Islet precursor cell (in vitro differentiated cells): ENCODE measurements around the gene TSR1.
"Not testable (repeated sequence)": the region's sequence is repeated elsewhere in the genome, so short reads cannot be mapped to it uniquely, and the experiment has no call there.

Source experiments
- DNase-seq: peaks from one replicate; pipeline ENCODE4 v3.0.0-alpha.2; 2018

TSR1 gene

DNA sequence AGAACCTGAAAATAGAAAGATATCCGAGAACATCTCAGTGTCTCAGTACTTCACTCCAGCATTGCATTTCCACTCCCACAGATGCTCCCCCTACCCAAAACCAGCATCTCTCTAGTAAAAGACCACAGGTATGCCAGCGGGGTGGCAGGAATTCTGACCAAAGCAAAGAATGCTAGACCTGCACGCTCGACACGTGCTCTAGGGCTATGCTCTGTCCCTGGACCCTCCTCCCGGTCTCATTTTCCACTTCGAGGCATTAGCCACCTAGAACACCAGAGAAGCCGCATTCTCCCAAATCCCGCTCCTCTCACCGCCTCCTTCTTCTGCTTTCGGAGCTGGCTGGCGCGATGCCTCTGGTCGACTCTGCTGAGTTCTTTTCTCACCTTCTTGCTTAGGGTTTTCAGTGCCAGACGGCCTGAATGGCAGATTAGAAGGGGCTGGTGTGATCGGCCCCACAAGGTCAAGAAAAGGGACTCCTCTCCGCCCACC, 487 bp downstream of the TSR1 start:
- peak; percentile 76 for DNase-seq

- DNase-seq = no peak
Measured at GRCh38 chr17:2331303-2331702, 5.0 kb downstream of the TSR1 start.

DNA sequence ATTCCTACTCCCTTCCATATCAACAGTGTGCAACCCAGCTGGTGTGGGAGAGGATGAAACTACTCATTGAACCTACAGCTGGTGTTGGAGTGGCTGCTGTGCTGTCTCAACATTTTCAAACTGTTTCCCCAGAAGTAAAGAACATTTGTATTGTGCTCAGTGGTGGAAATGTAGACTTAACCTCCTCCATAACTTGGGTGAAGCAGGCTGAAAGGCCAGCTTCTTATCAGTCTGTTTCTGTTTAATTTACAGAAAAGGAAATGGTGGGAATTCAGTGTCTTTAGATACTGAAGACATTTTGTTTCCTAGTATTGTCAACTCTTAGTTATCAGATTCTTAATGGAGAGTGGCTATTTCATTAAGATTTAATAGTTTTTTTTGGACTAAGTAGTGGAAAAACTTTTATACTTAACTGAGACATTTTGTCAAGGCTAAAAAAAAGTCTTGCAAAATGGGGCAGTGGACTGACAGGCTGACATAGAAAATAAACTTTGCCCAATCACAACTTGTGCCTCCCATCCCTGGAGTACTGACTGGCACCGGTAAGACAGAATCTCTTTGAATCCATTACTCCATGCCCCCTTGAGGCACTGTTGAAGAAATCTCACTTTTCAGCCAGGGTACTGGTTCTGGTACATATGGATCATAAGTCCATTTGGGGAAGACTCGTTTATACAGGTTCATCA, 12.5 kb downstream of the TSR1 start:
- DNase-seq = no peak

DNA sequence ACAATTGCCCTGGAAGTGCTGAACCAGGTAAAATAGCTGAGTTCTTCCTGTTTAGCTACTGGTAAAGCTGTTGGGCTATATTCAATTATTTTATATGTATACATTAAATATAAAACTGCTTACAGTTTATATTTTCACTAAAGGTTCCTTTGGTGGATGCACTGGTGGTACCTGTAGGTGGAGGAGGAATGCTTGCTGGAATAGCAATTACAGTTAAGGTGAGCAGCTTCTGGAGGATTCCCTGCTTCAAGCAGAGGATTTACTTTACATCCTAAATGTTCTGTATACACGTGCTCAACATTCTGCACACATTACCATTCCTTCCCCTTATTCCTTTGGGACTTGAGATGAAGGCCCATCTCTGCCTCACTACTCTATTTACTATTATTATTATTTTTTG, 14.9 kb downstream of the TSR1 start:
- no peak for DNase-seq

DNA sequence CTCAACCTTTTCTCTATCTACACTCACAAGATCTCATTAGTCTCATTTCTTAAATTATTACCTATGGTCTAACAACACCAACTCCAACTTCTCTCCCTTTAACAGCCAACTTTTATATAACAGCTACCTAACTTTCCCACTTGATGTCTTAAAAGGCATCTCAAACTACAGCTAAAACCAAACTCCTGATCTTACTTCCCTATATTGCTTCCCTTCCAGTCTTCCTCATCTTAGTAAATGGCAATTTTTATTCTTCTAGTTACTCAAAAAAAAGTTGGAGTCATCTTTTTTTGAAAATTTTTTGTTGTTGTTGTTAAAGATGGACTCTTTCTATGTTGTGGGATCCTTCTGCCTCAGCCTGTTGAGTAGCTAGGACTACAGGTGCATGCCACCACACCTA, 17.2 kb downstream of the TSR1 start:
- no peak for DNase-seq

DNA sequence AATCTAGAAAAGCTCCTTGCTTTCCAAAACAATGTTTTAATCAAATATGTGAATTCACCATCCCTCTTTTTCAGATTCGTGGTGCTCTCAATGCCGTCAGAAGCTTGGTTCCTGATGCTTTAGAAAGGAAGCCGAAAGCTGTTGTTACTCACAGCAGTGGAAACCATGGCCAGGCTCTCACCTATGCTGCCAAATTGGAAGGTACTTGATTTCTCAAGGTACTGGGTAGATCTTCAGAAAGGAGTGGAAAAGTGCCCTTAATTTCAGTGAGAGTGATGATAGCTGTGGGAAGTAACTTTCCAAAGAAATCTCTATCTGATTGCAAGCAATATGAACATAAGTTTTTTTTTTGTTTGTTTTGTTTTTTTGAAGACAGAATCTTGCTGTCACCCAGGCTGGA, 18.5 kb downstream of the TSR1 start:
- DNase-seq = no peak

GRCh38 chr17:2316916-2317205, 19.4 kb downstream of the TSR1 start:
- DNase-seq = not testable (repeated sequence)

GRCh38 chr17:2312736-2313135, 23.5 kb downstream of the TSR1 start:
- no peak for DNase-seq

- no peak for DNase-seq
Measured at GRCh38 chr17:2309338-2310154, 26.7 kb downstream of the TSR1 start.

DNA sequence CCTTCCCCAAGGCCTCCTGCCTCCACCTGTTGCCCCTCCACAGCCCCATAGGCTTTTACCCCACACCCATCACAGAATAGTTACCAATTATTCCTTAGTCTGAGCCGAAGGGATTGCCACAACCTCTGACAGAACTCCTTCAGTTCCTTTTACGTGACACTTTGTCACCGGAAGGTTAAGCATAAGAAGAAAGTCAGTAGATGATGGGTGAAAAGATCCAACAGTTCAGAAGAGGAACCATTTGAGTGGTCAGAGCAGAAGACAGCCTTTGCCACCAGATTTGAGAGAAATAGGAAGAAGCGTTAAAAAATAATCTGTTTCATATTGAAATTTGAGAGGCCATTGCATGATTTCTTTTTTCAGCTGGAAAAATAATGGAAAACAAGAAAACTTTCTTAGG, 31.3 kb downstream of the TSR1 start:
- DNase-seq = no peak

DNA sequence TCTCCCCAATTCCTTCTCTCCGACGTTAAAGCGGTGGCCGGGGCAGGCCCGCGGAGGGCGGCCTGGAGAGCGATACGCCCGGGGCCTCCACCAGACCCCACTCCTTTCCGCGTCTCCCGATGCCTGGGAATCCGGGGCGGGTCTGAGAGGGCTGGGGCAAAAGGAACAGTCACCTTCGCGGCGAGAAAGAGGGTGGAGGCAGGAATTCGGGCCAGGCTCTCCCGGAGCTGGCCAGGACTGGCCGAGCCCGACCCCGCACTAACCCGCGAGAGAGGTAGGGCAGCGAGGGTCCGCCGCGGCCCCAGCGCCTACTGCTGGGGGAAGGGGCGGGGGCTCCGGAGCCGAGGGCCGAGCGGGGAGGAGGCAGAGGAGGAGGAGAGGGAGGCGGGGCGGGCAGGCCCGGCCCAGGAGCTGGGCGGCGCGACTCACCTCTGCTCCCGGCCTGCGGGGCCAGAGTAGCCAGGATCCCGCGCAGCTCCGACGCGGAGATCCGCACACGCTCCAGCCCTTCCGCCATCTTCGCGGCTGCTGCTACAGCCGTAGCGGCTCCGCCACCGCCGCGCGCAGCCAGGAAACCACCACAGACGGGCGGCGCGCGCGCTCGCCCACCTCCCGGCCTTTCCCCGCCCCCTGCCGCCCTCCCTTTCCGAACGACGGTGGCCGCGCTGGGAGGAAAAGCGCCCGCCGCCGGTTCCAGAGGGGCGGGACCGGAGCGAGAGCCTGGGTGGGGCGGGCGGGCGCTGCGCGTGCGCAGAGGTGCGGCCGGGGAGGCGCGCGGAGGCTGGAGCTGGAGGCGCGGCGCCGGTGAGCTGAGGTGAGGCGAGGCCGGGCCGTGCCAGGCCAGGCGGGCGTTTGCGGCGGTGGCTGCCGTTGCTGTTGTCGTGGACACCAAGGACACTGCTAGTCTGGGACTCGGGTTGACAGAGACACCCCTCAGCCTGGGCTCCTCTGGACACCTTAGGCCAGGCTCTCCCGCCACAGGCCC, 32.8 kb downstream of the TSR1 start, which contains the start of the genes SMG6 and SRR:
TSS of gene SMG6 (minus strand) at position 582 of the 985 bp plus-strand sequence. CDS start at position 517, 65 bp downstream.
TSS of gene SRR (plus strand) at position 747 of the 985 bp plus-strand sequence. CDS start 11,611 bp downstream, outside the sequence.
- DNase-seq = peak; percentile 98

DNA sequence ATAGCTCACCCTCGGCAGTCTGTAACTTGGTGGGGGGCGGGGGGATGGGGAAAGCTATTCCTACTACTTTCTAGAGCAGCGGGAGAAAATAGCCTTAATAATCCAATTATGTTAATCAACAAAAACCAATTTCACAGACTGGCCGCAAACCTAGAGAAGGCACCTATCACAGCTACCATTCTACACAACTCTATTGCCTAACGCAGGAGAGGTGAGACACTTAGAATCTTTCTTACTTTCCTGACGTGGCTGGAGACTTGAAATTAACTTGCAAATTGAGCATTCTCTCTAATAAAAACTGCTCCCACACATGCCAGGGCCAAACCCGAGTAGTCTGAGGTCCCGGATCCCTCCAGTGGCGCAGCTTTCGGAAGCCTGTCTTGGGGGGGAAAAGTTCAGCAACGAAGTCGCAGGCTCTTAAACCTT, 33.5 kb downstream of the TSR1 start:
- peak; percentile 46 for DNase-seq

GRCh38 chr17:2299756-2300155, 36.5 kb downstream of the TSR1 start:
- DNase-seq = peak; percentile 44

DNA sequence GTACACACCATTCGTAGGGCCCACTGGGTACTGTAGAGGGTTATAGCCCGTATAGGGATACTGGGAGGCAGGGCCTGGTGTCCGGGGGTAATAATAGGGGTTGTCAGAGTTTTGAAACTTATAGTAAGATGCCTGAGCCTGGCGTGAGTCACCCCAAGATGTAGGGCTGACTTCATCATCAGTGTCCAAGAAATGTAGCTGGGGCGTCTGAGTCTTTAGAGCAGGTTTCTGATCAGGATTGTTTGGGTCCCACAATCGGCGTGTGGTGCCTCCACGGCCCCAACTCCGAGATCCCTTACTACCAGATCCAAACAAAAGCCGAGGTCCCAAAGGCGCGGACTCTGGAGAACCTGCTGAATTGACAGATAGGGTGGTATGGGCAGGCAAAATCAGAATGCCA, 37.1 kb downstream of the TSR1 start:
- peak; percentile 46 for DNase-seq

GRCh38 chr17:2297023-2297422, 39.2 kb downstream of the TSR1 start:
- DNase-seq = no peak

DNA sequence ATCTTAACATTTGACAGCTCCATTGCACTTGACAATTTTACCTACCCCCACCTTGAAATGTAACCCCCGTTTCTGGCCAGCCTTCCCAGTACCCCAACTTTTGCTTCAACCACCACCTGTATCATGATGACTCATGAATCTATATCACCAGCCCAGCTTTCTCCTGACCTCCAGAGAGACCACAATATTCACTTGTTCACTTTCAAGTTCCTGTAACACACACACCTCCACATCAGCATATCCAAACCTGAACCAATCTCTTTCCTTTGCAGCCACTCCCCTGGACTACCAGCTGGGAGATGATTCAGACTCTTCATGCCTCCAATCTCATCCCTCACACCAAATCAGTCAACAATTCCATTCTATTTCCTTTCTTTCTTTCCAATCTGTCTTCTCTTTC, 40.7 kb downstream of the TSR1 start:
- no peak for DNase-seq

DNA sequence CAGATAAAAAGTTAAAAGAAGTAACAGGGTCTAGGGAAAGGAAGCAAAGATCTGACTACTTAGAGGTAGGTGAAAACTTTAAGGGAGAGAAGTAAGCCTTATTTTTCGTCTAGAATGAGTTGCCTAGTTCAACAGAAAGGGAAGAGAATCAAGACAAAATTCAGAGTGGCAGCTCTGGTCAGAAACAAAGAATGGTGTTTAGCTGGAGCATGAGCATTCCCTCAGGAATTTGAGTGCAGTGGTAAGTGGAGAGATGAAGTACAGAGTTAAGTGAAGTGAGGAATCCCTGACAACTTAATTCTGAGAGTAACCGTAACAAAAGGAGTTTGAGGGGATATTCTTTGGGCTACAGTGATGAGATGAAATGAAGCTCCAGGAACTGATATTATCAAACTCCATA, 44.2 kb downstream of the TSR1 start:
- peak; percentile 66 for DNase-seq

DNA sequence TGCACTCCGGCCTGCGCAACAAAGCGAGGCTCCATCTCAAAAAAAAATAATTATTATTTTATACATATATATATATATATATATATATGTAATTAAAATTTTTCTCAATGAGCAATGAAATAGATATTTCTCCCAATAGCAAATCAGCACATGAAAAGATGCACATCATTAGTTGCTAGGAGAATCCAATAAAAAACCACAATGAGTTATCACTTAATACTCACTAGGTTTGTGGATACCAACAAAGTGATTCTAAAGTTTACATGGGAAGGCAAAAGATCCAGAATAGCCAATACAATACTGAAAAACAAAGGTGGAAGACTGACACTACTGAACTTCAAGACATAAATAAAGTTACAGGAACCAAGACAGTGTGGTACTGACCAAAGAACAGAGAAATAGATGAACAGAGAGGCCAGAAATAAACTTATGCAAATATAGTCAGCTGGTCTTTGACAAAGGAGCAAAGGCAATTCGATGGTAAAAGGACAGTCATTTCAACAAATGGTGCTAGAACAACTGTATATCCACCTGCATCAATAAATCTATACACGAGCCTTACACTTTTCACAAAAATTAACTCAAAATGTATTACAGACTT, 46.3 kb downstream of the TSR1 start:
- DNase-seq = no peak

DNA sequence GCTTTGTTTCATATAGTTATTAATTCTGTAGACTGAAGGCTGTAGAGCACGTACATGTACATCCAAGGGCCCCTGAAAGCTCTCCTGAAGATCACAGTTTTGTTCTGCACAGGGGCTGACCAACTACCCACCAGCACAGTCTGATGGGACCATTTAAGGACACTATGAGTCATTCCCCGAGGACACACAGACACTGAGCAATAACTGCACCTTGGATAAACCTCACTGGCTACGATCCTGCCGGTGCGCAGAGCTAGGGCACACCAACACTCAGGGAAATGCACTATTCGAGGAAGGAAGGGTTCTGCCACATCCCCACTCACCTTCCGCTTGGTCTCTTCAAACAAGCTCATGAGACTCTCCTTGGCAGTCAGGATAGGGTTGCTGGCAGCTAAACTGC, 53.0 kb downstream of the TSR1 start:
- peak; percentile 58 for DNase-seq

GRCh38 chr17:2282297-2282873, 53.9 kb downstream of the TSR1 start:
- DNase-seq = peak; percentile 68

GRCh38 chr17:2279707-2280106, 56.5 kb downstream of the TSR1 start:
- DNase-seq = no peak
